OCI-M2 (cell line): Measurements from ENCODE around the gene MAD1L1.
"Not testable (repeated sequence)": the region's sequence is repeated elsewhere in the genome, so short reads cannot be mapped to it uniquely, and the experiment has no call there.

Experiments used
- DNase-seq: peaks from one replicate; lab custom pipeline; 2025; ENCODE audit not compliant: unreplicated experiment; lab: John Stamatoyannopoulos, UW

Gene MAD1L1

DNA sequence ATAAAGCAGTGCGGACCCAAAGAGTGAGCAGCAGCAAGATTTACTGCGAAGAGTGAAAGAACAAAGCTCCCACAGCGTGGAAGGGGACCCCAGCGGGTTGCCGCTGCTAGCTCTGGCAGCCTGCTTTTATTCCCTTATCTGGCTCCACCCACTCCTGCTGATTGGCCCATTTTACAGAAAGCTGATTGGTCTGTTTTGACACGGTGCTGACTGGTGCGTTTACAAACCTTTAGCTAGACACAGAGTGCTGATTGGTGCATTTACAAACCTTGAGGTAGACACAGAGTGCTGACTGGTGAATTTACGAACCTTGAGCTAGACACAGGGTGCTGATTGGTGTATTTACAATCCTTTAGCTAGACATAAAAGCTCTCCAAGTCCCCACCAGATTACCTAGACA is 256.2 kb downstream of the MAD1L1 start:
- not testable (repeated sequence) for DNase-seq

DNA sequence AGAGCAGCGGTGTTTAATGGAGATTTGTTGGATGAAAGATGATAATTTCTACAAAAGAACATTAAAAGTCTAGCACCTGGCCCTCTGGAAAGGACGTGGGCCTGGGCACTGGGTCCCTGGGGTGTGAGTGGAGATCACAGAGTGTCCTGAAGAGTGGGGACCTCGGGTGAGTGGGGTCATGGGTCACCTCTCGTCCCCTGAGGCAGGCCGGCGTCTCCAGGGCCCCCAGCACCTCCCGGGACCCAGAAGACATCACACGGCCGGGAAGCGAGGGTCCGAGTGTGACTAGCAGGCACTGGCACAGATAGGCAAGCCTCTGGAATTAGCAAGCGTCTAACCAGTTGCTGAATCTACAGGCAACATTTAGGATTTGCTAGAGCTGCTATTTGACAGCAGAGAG is 257.2 kb downstream of the MAD1L1 start:
- no peak for DNase-seq

DNA sequence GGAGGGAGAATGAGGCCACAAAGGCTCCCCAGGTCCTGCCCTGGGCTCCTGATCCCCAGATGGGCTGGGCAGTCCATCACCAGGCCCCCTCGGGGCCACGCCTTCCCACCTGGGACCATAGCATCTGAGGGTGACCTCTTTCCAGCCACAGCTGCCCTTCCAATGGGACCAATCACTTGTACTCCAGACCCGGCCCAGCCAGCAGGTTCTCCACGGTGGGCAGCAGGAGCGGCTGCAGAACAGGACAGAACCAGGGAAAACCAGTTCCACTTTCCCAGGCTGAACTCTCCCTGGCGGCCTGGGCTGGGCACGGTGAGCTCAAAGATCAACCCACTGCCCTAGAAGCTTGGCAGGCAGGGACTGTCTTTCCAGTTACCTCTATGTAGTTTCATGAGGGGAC is 257.6 kb downstream of the MAD1L1 start:
- DNase-seq, result no peak

DNA sequence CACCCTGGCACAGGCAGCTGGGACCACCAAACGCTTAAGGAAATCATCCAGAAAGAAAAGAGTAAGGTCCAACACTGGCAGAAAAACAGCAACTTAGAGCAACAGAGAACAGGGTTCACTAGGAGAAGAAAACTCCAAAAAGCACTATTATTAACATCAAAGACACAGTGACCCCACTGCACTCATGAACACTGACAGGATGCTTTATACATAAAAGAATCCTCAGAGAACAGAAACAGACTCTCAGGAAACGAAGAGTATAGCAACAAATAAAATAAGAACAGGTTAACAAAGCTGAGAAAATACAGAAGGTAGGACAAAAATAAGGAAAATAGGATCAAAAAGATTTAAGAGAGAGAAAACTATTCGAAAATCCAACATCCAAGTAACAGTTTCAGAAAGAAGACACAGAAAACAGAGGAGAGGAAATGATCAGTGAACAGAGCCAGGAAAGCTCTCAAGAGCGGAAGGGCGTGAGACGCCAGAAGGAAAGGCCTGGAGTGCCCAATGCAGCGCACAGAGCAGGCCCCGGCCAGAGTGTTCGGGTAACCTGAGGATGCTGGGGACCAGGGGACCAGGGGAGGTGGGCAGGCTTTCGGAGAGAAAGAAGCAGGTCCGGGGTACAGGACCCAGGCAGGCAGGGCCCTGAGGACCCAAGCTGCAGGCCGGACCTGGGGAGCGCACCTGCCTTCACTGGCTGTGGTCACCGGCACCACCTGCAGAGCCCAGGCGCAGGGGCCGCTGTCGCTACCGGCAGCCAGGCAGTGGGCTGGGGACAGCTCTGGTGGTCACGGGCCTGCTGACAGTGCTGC is 258.2 kb downstream of the MAD1L1 start:
- no peak for DNase-seq

DNA sequence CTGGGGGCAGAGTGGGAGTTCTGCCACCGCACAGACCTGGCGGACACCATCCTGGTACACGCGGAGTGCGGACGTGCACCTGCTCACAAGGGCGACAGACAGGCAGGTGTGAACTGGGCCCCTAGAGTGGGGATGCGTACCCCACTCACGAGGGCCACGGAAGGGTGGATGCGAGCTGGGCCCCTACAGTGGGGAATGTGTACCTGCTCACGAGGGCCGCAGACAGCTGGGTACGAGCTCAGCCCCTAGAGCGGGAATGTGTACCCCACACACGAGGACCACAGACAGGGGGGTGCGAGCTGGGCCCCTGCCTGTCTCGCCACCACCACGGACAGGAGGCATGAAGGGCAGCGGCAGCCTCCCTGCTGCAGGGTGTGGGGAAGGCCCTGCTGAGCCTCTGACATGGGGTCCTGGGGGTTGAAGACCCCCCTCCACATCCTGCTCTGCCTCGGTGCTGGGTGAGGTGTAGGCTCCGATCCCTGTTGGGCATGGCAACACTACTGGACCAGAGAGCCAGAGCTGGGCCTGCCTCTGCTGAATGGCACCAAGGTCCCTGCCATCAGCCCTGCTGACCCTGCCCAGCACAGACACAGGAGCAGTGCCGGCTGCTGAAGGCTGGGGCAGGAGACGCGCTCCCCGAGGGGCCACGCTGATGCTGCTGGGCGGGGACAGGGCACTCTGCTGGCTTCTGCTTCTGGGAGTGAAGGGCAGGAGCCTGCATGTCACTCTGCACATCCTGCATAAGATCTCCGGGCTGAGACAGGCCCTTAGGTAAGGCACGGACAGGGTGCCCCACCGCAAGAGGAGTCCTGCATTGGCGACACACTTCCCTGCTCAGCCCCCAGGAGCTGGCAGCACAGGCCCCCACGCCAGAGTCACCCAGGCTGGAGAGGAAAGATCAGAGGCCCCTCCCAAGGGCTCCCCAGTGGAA is 259.2 kb downstream of the MAD1L1 start:
- no peak for DNase-seq

DNA sequence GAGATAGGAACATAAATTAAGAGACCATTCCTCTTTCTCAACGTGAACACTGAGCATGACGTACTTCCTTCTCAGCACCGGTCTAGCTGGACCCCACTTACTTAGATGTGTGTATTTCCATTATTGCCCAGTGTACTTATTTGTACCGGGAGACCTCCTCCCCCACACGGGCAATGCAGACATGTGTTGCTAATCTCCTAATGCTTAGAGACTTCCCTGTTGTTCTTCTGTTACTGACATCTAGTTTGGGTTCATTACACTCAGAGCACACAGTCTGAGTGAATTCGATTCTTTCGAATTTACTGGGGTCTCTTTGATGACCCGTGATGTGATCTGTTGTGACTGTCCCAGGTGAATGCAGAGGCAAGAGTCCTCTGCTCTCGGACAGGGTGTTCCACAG is 260.0 kb downstream of the MAD1L1 start:
- DNase-seq, result no peak

DNA sequence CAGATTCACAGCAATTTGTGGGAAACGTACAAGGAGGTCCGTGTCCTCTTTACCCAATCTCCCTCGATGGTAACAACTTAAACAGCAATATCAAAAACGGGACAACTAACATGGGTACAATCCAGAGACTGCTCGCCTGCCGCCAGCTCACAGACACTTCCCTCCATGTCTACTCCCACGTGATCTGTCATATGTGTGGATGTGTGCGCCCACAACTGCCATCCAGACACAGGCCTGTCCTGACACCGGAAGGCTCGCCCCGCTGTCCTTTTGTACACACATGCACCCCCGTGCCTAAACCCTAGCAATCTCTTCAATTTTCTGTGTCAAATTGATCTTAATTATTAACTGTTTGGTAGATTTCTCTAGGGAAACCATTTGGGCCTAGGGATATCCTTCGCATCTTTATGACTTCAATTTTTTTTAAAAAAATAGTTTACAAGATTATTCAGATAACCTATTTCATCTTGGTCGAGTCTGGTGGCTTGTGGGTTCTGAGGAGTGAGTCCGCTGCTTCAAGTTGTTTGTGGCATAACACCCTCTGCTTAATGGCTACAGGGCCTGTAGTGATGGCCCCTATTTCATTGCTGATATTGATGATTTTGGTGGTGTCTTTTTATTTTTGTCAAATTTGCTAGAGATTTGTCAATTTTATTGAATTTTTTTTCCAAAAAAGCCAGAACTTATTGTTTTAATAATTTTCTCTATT is 260.6 kb downstream of the MAD1L1 start:
- no peak for DNase-seq

DNA sequence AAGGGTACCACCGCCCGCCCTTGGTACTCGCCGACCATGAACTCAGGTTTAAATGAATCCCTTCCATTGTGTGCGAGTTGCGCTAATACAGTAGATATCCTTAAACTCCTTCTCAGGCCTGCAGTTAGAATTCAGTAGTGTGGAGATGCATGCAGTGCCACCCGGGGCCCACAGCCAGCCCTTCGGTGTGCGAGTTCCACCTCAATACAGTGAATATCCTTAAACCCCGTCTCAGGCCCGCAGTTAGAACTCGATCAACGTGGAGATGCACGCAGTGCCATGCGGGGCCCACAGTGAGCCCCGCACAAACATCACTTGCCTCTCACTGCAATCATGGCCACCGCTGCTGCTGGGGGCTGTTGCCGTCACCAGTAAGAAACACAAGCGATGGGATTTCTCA is 261.9 kb downstream of the MAD1L1 start:
- DNase-seq, result no peak

DNA sequence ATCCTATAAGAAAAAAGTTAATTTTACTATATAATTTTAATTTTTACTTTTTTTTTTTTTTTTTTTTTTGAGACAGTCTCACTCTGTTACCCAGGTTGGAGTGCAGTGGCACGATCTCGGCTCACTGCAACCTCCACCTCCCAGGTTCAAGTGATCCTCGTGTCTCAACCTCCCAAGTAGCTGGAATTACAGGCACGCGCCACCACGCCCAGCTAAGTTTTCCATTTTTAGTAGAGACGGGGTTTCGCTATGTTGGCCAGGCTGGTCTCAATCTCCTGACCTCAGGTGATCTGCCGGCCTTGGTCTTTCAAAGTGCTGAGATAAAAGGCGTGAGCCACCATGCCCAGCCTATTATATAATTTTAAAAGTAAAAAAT is 262.5 kb downstream of the MAD1L1 start:
- DNase-seq, result not testable (repeated sequence)

DNA sequence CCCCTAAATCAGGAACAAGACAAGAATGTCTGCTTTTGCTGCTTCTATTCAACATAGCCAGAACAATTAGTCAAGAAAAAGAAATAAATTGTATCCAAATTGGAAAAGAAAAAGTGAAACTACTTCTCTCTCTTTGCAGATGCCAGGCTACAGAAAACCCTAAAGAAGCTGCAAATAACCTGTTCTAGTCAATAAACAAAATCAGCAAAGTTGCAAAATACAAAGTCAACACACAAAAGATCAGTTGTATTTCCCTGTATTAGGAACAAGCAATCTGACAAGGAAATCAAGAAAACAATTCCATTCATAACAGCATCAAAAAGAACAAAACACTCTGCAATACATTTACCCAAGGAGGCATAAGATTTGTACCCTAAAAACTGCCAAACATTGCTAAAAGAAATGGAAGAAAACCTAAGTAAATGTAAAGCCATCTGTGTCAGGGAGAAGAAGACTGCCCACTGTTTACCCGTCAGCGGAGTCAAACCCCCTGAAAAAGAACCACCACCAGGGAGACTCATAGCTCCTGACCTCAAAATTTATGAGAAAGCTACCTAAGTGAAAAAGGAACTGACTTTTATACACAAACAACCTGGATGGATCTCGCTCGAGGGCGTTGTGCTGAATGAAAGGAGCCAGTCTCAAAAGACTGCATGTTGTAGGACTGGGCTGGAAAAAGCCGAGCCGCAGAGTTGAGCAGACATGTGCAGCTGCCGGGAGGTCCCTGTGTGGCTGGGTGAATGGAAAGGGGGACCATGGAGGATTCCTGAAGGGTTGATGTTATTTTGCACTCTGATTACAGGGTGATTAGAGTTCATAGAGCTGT is 263.1 kb downstream of the MAD1L1 start:
- DNase-seq, result no peak

DNA sequence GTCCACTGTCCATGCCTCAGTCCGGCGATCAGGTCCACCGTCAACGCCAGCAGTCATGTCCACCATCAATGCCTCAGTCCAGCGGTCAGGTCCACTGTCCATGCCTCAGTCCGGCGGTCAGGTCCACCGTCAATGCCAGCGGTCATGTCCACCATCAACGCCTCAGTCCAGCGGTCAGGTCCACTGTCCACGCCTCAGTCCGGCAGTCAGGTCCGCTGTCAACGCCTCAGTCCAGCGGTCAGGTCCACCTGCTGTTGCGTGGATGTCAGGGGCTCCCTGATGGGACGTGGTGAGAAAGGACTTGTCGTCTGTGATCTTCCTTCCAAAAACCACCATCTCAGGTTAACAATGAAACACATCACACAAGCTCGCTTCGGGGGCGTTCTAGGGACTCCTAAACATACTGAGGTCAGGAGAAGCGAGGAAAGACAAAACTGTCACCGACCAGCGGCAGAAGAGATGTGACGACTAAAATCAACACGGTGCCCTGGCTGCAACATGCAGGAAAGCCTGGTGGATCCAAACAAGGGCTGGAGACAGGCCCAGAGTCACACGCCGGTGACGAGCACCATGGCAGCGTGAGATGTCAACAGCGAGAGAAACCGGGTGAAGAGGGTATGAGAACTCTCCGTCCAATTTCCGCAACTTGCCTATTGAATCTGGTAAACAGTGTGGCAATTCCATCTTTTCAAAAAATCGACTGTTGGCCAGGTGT is 264.2 kb downstream of the MAD1L1 start:
- no peak for DNase-seq

DNA sequence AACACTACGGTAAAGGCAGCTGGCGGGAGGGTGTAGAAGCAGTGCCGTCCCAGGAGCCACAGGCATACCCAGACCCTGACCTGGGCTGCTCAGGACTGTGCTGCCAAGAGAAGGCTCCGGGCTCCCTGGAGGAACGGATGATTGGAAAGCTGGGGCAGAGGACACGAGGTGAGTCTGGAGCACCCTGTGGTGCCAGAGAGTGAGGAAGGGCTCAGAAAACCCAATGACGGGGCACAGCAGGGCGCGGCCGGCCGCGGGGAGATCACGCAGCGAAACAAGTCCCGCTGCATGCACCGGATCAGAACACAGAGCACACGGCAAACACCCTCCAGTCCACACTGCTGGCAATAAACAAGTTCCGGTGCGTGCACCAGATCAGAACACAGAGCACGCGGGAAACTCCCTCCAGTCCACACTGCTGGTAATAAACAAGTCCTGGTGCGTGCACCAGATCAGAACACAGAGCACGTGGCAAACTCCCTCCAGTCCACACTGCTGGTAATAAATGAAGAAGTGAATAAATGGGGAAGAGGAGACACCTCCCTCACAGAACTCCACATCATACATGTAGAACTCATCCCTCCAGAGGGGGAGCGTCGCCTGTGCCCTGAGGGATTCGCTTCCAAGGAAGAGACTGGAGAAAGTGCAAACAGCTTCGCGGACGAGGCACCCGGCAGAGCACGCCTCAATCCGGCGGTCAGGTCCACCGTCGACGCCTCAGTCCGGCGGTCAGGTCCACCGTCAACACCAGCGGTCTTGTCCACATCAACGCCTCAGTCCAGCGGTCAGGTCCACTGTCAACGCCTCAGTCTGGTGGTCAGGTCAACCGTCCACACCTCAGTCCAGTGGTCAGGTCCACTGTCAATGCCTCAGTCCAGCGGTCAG is 265.0 kb downstream of the MAD1L1 start:
- no peak for DNase-seq

DNA sequence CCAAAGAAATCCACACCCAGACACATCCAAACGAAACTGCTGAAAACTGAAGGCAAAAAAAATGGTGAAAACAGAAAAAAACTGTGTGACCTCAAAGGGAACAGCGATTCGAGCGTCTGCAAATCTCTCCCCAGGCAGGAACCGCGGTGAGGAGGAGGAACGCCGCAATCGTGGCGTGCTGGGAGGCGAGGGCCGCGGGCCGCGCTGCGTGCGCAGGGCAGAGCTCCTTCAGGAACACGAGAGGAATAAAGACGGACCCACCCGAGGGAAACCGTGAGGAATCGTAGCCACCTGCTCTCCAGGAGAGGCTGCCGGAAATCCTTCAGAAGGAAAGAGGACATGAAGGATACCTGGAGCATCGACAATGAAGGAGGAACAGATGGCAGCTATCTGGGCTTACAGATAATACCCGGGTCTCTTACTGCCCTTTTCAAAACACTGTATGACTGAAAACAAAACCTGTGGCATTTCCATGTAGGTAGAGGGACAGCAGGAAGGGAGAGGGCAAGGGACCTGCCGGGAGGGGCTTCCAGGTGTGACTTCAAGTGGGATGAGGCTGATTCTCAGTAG is 266.0 kb downstream of the MAD1L1 start:
- no peak for DNase-seq

DNA sequence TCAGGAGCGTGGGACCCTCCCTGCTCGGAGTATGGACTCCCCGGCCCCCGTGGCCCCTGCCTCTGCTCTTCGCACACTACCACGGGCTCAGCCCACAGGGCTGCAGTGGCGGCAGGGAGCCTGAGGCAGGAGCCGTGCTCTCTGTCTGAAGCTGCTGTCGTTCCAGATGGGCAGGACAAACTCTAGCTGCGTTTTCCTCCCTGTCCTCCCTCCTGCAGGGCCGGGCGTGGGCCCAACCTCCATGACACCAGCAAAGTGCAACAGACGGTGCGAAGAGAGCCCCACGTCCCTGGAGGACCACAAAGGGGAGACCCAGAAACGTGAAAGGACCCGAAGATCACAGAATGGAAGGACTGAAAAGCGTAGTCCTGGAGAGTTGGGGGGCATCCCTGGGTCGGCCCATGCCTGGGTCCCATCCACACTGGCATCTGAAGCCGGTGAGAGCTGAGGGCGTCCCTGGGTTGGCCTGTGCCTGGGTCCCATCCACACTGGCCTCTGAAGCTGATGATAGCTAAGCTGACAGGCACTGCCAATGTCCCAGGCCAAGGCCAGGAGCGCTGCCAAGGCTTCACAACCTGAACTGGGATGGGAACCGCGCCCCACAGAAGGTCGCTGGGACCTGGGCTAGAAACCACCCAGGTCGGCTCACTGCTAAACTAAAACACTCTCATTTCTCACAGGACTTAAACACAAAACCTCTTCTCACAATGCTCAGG is 267.0 kb downstream of the MAD1L1 start:
- DNase-seq, result no peak

DNA sequence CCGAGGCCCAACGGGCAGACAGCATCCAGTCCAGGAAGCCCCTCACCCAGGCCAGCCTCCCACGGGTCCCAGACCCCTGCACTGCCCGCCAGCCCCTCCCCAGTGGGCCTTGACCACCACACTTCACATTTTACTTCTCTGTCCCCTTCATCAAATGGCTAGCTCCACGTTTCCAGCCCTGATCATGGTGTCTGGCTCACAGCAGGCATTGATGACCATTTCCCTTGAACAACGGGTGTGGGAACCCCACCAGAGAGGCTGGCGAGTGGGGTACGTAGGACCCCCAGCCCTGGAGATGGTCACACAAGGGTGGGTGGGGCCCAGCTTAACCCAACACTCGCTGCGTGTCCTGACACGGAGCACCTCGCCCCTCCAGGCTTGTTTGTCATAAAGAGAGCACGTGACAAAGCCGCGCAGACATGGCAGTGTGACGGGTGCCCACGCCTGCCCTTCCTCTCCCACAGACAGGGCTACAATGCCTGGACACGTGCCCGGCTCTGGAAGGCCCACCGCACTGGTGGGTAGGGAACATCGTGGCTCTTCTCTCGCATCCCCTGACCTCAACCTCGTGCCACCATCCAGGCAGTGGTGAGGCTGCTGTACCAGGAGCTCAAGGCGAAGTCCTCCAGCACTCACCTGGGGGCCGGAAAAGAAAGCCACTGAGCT is 267.7 kb downstream of the MAD1L1 start:
- DNase-seq, result no peak

DNA sequence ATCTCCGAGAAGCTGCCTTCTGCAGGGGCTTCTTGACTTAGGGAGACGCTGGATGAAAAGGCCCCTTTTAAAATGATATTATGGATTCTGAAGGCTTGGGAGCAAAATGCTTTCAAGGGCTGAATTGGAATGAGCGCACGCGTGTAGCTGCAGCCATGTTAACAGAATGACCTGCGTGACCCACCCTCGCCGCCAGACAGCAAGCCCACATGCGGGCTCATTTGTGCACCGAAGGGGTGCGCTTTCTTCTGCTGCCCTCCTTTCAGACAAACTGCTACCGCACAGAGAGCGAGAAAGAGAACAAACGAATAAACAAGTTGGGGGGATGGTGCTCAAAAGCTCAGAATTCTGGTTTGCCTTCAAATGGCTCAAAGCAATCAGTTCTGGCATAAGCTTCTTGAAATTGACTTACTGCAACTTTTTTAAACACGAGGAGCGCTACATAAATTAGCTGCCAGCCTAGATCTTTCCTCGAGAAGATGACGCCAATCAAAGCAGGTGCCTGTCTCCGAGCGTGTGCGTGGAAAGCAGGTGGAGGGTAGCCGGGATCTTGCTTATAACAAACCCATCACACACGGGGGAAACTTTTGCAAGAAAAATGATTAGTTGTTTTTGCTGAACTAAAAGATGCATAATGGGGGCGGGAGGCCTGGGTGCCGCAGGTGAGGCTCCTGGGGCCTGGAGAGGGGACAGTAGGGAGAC is 268.4 kb downstream of the MAD1L1 start:
- DNase-seq, result no peak

DNA sequence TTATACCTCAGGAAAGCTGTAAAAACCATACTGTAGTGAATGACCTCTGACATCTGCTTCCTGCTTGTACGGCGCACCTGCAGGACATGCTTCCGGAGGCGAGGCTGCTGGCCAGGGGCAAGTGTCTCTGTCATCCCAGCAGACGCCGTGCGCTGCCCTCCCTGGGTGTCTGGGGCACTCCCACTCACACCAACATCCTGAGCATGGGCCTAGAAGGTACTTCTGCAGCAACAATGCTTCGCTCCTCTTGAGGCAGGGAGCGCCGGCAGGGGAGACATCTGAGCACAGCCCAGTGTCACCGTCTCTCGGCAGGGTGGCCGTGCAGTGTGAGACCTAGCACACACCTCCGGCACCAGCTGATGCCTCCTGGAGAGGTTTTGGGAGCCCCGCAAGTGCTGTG is 269.2 kb downstream of the MAD1L1 start:
- no peak for DNase-seq
